ENCODE results near the gene EML5.
"Not testable (repeated sequence)": the region's sequence is repeated elsewhere in the genome, so short reads cannot be mapped to it uniquely, and the experiment has no call there.

GRCh38 chr14:88819674-88820073, 26.9 kb upstream of the EML5 start:
- TF ChIP-seq POLR2AphosphoS5 (IDR thresholded peaks at IDR 0.05; ENCODE audit: borderline replicate concordance, low read depth, low read length); EZH2 (IDR thresholded peaks at IDR 0.05): not testable (repeated sequence)
